Subcutaneous adipose tissue (tissue), 4 donors: ENCODE results near the gene SEZ6L. TPM values are rescaled to one million over a fixed set of nuclear protein-coding genes. Genes with fewer than 3 reads are reported as not detected.

Experiments used
- CTCF ChIP-seq: fragments of 450-650 bp; IDR thresholded peaks from one replicate; pipeline ENCODE4 v1.5.1; 2016; ENCODE audit warnings: low read depth, mild to moderate bottlenecking, control low read depth, antibody characterized with exemption, moderate library complexity
- small RNA-seq: library from RNA; depleted of rRNA; stranded (forward); fragments of <200 nt; gene quantifications from one replicate; pipeline ENCODE3, GENCODE V24; 2016
- total RNA-seq, 4 donors: library from RNA; depleted of rRNA; stranded (reverse); fragments of >200 nt; gene quantifications; one replicate each; pipeline ENCODE4 v1.1.0, GENCODE V29; 2016

SEZ6L gene
- total RNA-seq, 4 donors from 2014 or later = 0.17 to 0.44 (median 0.26) TPM

GRCh38 chr22:26426924-26427323 is 257.7 kb downstream of the SEZ6L start:
- no peak for TF ChIP-seq CTCF

DNA sequence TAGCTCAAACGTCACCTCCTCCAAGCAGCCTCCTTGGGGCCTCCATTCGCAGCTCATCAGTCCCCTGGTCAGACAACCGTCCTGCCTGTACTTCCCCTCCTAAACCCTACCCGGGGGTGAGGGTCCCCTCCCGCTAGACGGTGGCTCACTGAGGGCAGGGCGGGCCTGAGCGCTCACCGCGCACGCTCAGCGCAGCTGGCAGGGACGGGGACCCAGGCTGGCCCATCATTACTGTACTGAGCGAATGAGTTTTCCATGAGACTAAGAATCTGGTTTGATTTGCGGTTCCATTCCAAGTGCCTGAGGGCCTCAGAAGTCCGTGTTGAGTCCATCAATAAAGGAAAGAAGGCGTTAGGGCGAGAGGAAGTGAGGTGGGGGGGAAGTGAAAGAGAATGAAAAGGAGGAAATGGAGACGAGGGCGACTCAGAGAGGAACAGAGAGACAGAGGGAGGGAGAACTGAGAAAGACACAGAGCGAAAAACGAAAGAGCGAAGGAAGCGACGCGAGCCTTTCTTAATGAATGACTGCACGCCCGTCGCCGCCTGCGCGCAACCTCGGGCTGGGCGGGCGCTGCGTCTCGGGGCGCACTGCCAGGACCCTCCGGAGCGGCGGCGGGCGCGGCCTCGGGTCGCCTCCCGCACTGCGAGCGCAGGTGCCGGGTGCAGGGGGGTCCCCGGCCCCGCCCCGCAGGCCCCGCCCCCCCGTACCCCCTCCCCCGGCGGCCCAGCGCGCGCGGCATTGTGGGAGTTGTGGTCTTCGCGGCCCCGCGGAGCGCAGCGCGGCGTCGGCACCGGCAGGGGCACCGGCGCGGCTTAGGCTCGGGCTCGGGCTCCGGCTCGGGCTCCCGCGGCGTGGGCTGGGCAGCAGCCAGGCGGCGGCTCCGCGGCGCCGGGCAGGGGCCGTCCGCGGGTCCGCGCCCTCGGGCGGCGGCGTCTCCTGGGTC is 259.5 kb downstream of the SEZ6L start, which contains the start of gene ASPHD2:
Gene ASPHD2 (plus strand): TSS at position 746 of the 943 bp plus-strand sequence. CDS start 4,356 bp downstream, outside the sequence.
- TF ChIP-seq CTCF = no peak

GRCh38 chr22:26429458-26430286 is 260.4 kb downstream of the SEZ6L start:
- TF ChIP-seq CTCF = no peak

- no peak for TF ChIP-seq CTCF
Measured at GRCh38 chr22:26430600-26430999, 261.3 kb downstream of the SEZ6L start.

DNA sequence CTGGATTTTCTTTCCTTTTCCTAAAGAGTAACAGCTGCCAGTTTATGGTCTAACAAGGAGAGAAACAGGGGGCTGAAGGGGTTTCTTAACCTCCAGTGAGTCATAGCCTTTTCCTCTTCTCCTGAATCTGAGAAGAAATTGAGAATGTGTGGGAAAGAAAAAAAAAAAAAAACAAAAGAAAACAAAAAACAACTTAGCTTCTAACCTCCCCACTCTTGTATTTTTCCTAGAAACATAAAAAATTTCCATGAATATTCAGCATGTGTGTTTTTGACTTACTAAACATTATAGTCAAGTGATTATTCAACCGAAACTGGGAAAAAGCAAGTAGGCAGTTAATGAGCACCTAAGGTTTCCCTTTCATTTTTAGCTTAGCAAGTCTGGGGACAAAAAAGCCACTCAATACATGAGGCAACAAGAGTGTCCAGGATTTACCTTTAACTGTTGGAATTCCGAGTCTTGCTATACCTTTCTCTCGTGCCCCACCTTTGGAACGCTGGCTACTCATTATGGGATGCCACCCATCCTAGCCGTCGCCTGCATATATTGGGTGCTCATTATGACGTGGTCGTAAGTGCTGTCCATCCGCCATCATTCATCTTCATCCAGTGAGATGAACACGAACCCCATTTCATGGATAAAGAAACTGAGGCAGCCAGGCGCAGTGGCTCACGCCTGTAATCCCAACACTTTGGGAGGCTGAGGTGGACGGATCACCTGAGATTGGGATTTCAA is 262.2 kb downstream of the SEZ6L start:
- no peak for TF ChIP-seq CTCF

DNA sequence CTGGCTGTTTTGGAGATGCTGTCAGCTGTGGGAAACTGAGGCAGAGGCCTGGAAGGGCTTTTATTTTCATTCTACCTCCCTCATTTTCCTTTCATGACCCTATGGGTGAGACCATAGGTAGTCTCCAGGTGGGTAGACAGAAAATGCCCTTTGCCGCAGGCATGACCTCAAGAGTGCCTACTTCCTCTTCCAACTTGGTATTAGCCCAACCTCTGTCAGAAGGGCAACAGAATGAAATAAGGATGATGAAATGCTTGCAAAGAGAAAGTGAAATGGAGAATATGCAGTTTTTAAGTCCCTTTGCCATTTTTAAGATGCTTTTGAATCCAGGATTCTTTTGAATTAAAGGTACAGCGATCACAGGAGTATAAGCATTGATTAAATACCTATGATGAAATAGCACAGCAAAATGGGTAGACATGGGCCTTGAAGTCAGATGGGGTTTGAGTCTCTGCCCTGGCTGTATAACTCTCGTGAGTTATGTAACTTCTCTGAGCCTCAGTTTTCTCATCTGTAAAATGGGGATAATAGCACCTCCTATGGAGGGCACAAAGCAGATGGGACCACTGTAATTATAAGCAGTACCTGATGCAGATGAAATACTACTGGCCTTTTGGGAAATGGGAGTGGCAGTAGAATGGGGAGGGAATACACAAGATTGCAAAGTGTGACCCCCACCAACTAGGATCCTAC is 263.5 kb downstream of the SEZ6L start:
- no peak for TF ChIP-seq CTCF

Small RNA genes lying within 50 kb of the gene (small RNA-seq; reads per million reads assigned to genes)
- not detected for gene RNA5SP495
